Ectodermal cell (in vitro differentiated cells): ENCODE results near the gene GPR22.

Source experiments
- H3K27ac ChIP-seq: 2 replicates; pipeline ENCODE4 v1.7.0; 2013; ENCODE audit warnings: mild to moderate bottlenecking, low read depth, low read length; ENCODE audit not compliant: insufficient read depth, poor library complexity, severe bottlenecking
- H3K27me3 ChIP-seq: 2 replicates; pipeline ENCODE4 v1.7.0; 2013; ENCODE audit warnings: mild to moderate bottlenecking, low read length; ENCODE audit not compliant: insufficient read depth, control insufficient read depth, poor library complexity, severe bottlenecking
- H3K36me3 ChIP-seq: one replicate; pipeline ENCODE4 v1.7.0; 2013; ENCODE audit warnings: low read length; ENCODE audit not compliant: control insufficient read depth, insufficient read depth
- H3K4me1 ChIP-seq: one replicate; pipeline ENCODE4 v1.7.0; 2013; ENCODE audit warnings: low read length; ENCODE audit not compliant: control insufficient read depth, insufficient read depth
- H3K4me3 ChIP-seq: 2 replicates; pipeline ENCODE4 v1.7.0; 2013; ENCODE audit warnings: low read depth, low read length, control low read depth; ENCODE audit not compliant: insufficient read depth
- H3K9me3 ChIP-seq: 2 replicates; pipeline ENCODE4 v1.7.0; 2013; ENCODE audit warnings: mild to moderate bottlenecking, low read length, moderate library complexity; ENCODE audit not compliant: control insufficient read depth
- WGBS, 2 experiments: methylation state at CpG; one replicate each; pipeline ENCODE4 v1.1.7; 2013; ENCODE audit warnings: missing lambda C conversion rate in 2 of 2; 5-methylcytosine and 5-hydroxymethylcytosine counted together

Gene GPR22

DNA sequence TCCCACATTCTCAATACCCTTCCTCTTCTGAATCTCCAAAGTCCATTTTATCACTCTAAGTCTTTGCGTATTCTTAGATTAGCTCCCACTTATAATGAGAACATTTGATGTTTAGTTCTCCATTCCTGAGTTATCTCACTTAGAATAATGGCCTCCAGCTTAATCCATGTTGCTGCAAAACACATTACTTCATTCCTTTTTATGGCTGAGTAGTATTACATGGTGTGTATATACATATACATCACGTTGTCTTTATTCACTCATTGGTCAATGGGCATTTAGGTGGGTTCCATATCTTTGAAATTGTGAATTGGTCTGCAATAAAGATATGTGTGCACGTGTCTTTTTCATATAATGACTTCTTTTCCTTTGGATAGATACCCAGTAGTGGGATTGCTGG lies 32.3 kb downstream of the GPR22 start:
- no peaks in the 10 kb centered on the region for H3K4me1 ChIP-seq
- 92 to 96% methylated on average over 2 to 3 of the region's 3 CpGs for WGBS, 2 experiments
- H3K4me3 ChIP-seq: no peak overlapping the region
- no peaks in the 10 kb centered on the region for H3K36me3 ChIP-seq
- no peaks in the 10 kb centered on the region for H3K9me3 ChIP-seq
- no peak overlapping the region for H3K27ac ChIP-seq
- no peaks in the 10 kb centered on the region for H3K27me3 ChIP-seq

DNA sequence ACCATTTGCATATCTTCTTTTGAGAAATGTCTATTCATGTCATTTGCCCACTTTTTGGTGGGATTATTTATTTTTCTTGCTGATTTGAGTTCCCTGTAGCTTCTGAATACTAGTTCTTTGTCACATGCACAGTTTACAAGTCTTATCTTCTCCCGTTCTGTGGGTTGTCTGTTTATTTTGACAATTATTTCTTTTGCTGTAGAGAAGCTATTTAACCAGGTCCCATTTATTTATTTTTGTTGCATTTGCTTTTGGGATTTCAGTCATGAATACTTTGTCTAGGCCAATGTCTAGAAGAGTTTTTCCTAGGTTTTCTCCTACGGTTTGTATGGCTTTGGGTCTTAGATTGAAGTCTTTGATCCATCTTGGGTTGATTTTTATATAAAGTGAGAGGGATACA lies 32.9 kb downstream of the GPR22 start:
- Histone ChIP-seq H3K27ac (no peak overlapping the region), H3K9me3 (no peaks in the 10 kb centered on the region), H3K4me1 (no peaks in the 10 kb centered on the region), H3K27me3 (no peaks in the 10 kb centered on the region), H3K4me3 (no peak overlapping the region), H3K36me3 (no peaks in the 10 kb centered on the region)
- 88 to 89% methylated on average over 1 to 2 of the region's 2 CpGs for WGBS, 2 experiments

- Histone ChIP-seq H3K27me3 (no peaks in the 10 kb centered on the region), H3K4me1 (no peaks in the 10 kb centered on the region), H3K27ac (no peak overlapping the region), H3K4me3 (no peak overlapping the region), H3K36me3 (no peaks in the 10 kb centered on the region), H3K9me3 (no peaks in the 10 kb centered on the region)
Observed at GRCh38 chr7:107503687-107504086, 33.8 kb downstream of the GPR22 start.

- no peak overlapping the region for H3K27ac ChIP-seq
- H3K4me1 ChIP-seq: no peaks in the 10 kb centered on the region
- 88 to 100% methylated on average over 1 of the region's 1 CpG for WGBS, 2 experiments
Observed at GRCh38 chr7:107505362-107505761, 35.5 kb downstream of the GPR22 start.

DNA sequence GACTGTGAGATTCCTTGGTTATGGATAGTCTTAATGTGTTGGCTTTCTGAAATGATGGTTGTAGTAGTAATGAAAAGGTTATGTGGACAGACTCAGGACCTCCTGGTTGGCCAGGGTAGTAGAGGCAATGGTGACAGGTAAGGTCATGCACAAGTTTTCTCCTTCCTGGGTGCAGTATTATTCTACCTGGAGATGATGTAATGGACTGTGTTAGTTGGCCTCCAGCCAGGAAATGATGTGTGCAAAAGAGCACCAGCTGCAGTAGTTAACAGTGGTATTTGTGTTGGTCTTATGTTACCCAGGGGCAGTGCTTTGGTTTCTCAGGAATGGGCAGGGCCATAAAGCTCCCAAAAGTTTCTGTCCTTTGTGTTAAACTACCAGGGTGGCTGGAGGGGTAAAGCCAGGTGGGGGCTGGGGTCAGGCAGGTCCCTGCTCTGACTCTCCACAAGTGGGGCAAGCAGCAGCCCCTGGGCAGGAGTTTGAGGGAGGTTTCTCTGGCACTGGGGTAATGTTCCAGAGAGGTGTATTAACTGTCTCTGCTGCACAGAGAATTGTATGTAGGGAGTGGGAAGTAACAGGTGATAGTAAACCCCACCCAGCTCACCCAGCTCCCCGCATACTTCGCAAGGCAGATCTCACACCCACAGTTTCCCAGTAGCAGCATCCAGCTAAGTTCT lies 36.3 kb downstream of the GPR22 start:
- H3K4me1 ChIP-seq: no peaks in the 10 kb centered on the region
- no peaks in the 10 kb centered on the region for H3K27me3 ChIP-seq
- H3K27ac ChIP-seq: no peak overlapping the region
- H3K36me3 ChIP-seq: no peaks in the 10 kb centered on the region
- H3K9me3 ChIP-seq: no peaks in the 10 kb centered on the region
- no peak overlapping the region for H3K4me3 ChIP-seq
- 90 to 94% methylated on average over 2 of the region's 2 CpGs for WGBS, 2 experiments

More at GRCh38 chr7:107505362-107505761, 35.5 kb downstream of the GPR22 start:
- no peaks in the 10 kb centered on the region for H3K27me3 ChIP-seq
- no peaks in the 10 kb centered on the region for H3K36me3 ChIP-seq
- no peaks in the 10 kb centered on the region for H3K9me3 ChIP-seq
- H3K4me3 ChIP-seq: no peak overlapping the region

DNA sequence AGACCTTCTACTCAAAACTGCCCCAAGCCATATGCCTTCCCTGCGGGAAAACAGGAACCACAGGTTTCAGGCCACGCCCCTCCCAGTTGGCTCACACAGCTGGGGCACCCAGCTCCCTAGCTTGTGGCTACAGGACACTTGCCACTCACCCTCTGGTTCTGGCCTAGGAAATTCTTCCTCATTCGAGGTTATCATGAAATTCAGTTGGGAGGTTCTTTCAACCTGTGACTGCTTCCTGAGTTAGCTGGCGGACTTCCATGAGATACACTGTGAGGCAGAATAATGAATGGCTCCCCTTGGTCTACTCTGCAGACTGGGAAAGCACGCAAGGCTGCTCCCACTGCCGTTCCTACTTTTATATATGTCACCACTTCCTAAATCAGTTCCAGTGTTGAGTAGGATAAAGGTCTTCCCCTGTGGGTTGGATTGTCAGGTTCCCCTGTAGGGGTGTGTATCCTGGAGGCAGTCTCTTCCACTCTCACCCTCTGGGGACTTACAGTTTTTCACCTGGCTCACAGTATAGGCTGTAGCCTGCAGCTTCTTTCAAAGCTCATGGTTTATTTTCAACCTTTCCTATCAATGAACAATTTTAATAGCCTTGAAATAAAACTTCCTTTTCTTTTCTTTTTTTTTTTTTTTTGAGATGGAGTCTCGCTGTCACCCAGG lies 37.0 kb downstream of the GPR22 start:
- no peaks in the 10 kb centered on the region for H3K9me3 ChIP-seq
- no peaks in the 10 kb centered on the region for H3K36me3 ChIP-seq
- no peak overlapping the region for H3K4me3 ChIP-seq
- no peaks in the 10 kb centered on the region for H3K4me1 ChIP-seq
- H3K27me3 ChIP-seq: no peaks in the 10 kb centered on the region
- WGBS, 2 experiments: 94 to 97% methylated on average over 6 to 7 of the region's 7 CpGs
- H3K27ac ChIP-seq: no peak overlapping the region
